Neural cell (in vitro differentiated cells): ENCODE results near the gene PARD3B.

Source experiments
- EZH2 ChIP-seq: fragments of 200-600, 300-800 bp; shearing (Covaris generic), sonication (generic); IDR thresholded peaks from 2 replicates; pipeline ENCODE4 v1.6.1; 2014; ENCODE audit warnings: antibody characterized with exemption, low read length, borderline replicate concordance, mild to moderate bottlenecking; ENCODE audit not compliant: insufficient read depth, poor library complexity, severe bottlenecking
- POLR2AphosphoS5 ChIP-seq: IDR thresholded peaks from 2 replicates; pipeline ENCODE4 v1.6.1; 2012
- RAD21 ChIP-seq: fragments of 450-650 bp; conservative IDR thresholded peaks from 2 replicates; pipeline ENCODE4 v1.6.1; 2014; ENCODE audit warnings: antibody characterized with exemption, mild to moderate bottlenecking, moderate library complexity
- TF ChIP-seq, protein P1 (sequence below): fragments of 450-650 bp; IDR thresholded peaks from 2 replicates; pipeline ENCODE4 v1.5.1; 2014; ENCODE audit warnings: antibody characterized with exemption, mild to moderate bottlenecking, moderate library complexity; ENCODE audit not compliant: poor library complexity, severe bottlenecking

DNA sequence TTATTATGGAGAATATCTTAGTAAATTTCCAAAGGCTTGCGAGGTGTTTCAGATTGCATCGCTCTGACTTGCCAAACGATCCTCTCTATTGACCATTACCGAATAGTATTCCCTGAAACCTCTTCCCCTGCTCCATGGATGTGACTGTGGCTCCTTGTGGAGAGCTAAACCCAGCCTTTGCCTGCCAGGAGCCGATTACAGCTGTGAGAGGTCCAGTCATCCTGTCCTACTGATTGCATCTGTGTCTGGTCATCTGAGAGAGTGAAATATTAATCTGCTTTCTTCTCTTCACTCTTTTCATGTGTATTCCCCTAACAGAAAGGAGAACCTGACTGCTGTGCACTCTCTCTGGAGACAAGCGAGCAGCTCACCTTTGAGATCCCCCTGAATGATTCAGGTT lies 613.1 kb downstream of the PARD3B start:
- TF ChIP-seq, protein P1, sequence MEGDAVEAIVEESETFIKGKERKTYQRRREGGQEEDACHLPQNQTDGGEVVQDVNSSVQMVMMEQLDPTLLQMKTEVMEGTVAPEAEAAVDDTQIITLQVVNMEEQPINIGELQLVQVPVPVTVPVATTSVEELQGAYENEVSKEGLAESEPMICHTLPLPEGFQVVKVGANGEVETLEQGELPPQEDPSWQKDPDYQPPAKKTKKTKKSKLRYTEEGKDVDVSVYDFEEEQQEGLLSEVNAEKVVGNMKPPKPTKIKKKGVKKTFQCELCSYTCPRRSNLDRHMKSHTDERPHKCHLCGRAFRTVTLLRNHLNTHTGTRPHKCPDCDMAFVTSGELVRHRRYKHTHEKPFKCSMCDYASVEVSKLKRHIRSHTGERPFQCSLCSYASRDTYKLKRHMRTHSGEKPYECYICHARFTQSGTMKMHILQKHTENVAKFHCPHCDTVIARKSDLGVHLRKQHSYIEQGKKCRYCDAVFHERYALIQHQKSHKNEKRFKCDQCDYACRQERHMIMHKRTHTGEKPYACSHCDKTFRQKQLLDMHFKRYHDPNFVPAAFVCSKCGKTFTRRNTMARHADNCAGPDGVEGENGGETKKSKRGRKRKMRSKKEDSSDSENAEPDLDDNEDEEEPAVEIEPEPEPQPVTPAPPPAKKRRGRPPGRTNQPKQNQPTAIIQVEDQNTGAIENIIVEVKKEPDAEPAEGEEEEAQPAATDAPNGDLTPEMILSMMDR = no peak
- TF ChIP-seq EZH2 (no peak), RAD21 (no peak), POLR2AphosphoS5 (no peak)
